ENCODE data around the gene TPST2.

Gene TPST2

DNA sequence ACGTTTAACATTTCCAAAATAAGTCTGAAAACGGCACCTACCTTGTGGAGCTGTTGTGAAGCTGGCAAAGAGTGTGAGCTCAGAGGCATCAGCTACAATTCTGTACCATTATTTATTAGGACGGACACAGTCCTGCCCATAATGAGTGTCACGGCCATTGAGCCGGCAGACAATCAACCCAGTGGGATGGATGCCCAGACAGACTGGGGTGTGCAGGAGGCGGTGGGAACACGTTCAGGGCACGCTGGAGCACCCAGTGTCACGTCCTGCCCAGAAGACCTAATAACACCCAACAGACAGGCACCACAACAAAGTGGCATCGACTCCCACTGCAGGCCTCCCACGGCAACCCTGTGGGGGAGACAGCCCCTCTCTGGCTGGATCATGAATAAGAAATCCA, 34.5 kb downstream of the TPST2 start:
- DNase-seq (ENCODE audit: low read depth), result no peak

DNA sequence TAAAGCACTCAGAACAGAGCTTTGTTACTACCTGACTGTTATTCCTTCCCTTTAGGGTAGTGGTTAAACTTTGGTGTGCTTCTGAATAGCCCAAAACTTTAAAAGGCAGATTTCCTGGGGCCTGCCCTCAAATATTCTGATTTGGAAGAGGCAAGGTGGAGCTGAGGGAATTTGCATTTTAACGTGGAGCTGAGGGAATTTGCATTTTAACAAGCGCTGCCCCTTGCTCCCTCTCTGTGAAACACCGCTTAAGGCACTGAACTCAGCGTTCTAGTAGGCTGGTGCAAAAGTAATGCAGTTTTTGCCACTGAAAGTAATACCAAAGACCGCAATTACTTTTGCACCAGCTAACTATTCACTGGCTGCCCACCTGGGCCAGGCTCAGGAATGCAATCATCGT, 35.0 kb downstream of the TPST2 start:
- no peak for DNase-seq (ENCODE audit: low read depth)

- no peak for DNase-seq (ENCODE audit: low read depth)
Measured at GRCh38 chr22:26553056-26553752, 36.7 kb downstream of the TPST2 start.

- DNase-seq (ENCODE audit: low read depth), result no peak
Measured at GRCh38 chr22:26552466-26552865, 37.5 kb downstream of the TPST2 start.

DNA sequence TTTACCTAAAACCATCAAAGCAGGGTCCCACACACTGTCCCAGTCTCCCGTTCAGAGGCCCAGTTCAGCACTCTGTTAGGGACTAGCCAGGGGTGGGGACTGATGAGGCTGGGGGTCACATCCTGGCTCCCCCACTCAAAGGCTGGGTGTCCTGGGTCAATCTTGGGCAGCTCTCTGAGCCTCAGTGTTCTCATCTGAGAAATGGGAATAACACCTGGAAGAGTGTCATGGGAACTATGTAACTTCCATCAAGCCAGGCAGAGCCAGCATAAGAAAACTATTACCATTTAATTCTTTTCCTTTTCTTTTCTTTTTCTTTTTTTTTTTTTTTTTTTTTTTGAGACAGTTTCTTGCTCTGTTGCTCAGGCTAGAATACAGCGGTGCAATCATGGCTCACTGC, 38.4 kb downstream of the TPST2 start:
- DNase-seq (ENCODE audit: low read depth), result no peak

GRCh38 chr22:26550498-26551033, 39.4 kb downstream of the TPST2 start:
- no peak for DNase-seq (ENCODE audit: low read depth)

- no peak for DNase-seq (ENCODE audit: low read depth)
Measured at GRCh38 chr22:26549902-26550497, 39.9 kb downstream of the TPST2 start.

DNA sequence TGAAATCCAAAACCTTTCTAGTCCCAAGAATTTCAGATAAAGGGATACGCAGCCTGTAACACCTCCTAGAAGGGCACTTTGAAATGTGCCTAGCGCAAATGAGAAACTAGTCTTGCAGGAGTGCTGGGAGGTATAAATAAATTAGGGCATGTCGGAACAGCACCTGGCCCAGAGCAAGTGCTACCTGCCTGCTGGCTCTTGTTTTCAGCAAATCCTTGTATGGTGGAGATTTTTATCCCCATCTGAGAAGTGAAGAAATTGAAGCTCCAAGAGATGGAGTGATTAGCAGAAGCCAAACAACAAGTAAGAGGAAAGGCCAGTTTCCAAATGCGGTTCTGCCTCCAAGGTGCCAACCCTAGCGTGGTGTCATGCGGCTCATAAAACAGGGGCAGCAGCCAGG, 40.9 kb downstream of the TPST2 start:
- no peak for DNase-seq (ENCODE audit: low read depth)

- no peak for DNase-seq (ENCODE audit: low read depth)
Measured at GRCh38 chr22:26548303-26548702, 41.6 kb downstream of the TPST2 start.

DNA sequence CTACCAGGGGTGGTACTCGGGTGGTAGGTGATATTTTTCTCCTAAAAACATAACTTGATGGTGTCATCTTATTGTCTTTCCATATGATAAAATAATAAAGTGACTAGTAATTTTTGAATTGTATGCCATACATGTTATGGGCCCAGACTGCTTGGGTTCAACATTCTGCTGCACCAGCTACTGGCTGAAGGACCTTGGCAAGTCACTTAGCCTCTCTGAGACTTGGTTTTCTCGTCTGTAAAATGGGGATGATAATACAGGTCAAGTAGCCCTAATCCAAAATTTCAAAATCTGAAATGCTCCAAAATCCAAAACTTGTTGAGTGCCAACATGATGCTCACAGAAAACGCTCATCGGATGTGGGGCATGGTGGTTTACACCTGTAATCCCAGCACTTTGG, 42.1 kb downstream of the TPST2 start:
- no peak for DNase-seq (ENCODE audit: low read depth)

DNA sequence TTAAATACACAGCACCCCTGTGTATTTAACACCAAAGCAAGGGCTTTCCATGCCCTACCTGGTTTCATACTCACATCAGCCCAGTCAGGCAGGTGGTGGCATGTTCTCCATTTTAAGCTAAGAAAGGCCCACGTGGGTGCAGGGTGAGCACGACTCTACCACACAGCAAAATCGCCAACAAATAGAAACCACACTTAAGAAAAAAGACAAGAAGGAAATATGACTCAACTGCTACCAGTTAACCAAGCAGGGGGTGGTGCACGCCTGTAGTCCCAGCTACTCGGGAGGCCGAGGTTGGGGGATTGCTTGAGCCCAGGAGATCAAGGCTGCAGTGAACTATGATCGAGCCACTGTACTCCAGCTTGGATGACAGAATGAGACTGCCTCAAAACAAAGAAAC, 42.5 kb downstream of the TPST2 start:
- DNase-seq (ENCODE audit: low read depth), result no peak

DNA sequence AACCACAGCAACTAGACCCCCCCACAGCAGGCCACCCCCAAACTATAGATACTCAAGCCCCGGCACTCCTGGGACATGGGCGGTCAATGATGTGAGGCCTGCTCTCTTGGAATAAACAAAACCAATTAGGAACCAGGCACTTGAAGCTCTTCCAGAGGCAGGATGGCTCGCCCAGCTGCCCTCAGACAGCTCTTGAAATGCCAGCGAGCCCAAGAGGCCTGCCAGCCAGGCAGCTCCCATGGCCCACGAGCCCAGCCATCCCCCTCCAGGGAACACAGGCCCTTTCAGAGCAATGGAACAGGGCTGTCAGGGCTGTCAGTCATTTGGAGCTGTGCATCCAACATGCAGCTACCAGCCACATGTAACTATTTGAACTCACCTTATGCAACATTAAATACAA, 43.6 kb downstream of the TPST2 start:
- no peak for DNase-seq (ENCODE audit: low read depth)

GRCh38 chr22:26545827-26546226, 44.1 kb downstream of the TPST2 start:
- no peak for DNase-seq (ENCODE audit: low read depth)

GRCh38 chr22:26545385-26545784, 44.5 kb downstream of the TPST2 start:
- no peak for DNase-seq (ENCODE audit: low read depth)

GRCh38 chr22:26544489-26544888, 45.4 kb downstream of the TPST2 start:
- no peak for DNase-seq (ENCODE audit: low read depth)

DNA sequence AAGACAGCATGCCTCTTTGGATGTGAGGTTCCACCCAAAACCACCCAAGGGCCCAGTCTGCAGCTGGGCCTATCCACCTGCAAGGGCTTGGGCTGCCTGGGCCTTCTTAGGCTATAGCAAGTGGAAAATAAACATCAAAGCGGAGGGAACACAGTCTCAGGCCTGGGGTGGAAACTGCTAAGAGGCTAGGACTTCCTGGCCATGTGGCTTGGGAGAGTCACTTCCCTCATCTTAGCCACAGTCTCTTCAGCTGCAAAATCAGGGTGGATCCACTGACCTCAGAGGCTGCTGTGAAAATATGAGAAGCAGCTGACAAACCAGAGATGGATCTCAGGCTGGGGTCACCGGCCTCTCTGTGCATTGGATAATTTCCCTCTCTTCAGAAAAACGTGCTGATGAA, 47.1 kb downstream of the TPST2 start:
- DNase-seq (ENCODE audit: low read depth), result no peak

- no peak for DNase-seq (ENCODE audit: low read depth)
Measured at GRCh38 chr22:26541167-26541819, 48.6 kb downstream of the TPST2 start.

GRCh38 chr22:26540119-26540518, 49.8 kb downstream of the TPST2 start:
- DNase-seq (ENCODE audit: low read depth), result no peak

- no peak for DNase-seq (ENCODE audit: low read depth)
Measured at GRCh38 chr22:26536762-26537134, 53.2 kb downstream of the TPST2 start.

GRCh38 chr22:26536056-26536761, 53.7 kb downstream of the TPST2 start:
- DNase-seq (ENCODE audit: low read depth), result no peak

DNA sequence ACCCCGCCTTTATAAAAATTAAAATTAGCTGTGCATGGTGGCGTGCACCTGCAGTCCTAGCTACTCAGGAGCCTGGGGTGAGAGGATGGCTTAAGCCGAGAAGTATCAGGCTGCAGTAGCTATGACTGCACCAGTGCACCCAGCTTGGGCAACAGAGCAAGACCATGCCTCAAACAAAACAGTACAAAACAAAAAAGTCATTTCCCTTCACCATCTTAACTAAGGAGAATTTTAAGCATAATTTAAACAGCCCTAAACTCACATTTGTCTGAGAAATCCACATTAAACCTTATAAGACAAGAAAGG, 54.4 kb downstream of the TPST2 start:
- no peak for DNase-seq (ENCODE audit: low read depth)

DNA sequence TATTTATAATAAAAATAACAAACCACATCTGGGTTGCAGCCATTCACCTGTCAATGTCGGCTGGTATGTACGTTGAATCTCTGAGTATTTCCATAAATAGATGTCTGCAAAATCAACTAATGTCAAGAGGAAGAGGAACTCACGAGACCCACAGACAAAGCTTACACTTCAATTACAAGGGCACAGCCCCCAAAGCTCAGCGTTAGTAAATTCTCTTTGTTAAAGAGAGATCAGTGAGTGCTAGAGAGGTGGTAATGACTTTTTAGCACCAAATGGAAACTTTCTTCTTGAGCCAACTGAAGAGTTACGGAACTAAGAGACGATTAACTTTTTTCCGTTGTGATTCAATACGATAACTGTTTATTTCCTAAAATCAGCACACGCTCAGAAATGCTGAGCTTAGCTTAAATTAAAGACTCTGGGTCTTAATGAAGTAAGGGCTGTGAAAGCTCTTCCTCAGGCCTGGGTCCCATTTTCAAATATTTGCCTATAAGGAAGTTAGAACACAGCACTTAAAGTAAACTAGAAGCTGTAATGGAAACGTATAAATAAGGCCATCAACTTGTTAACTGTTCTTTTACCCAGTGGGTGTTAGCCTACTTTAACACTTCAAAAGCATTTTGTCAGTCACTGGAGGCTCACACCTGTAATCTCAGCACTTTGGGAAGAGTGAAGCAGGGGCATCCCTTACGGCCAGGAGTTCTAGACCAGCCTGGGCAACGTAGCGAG, 54.9 kb downstream of the TPST2 start:
- no peak for DNase-seq (ENCODE audit: low read depth)
